Upper lobe of left lung (tissue), 4 donors: ENCODE data around the gene IMMP2L.

Source experiments
- CTCF ChIP-seq, 6 experiments: fragments of 450-650 bp in 4 of 6; fragments of 200-600 bp in 2 of 6; sonication (generic) in 2 of 6; IDR thresholded peaks; one replicate each; pipeline ENCODE4 v1.5.1; 2016 to 2019; ENCODE audit warnings: antibody characterized with exemption in 6 of 6
- EP300 ChIP-seq, 4 donors: sonication (generic); formaldehyde crosslinking; IDR thresholded peaks; one replicate each; pipeline ENCODE4 v1.5.1; 2017; ENCODE audit warnings: antibody characterized with exemption in 4 of 4, control low read depth in 2 of 4
- POLR2A ChIP-seq, 4 donors: fragments of 450-650 bp; IDR thresholded peaks; one replicate each; pipeline ENCODE4 v1.5.1; 2016 to 2017; ENCODE audit warnings: antibody characterized with exemption in 4 of 4, mild to moderate bottlenecking in 2 of 4
- POLR2AphosphoS5 ChIP-seq, 2 donors: sonication (generic); formaldehyde crosslinking; IDR thresholded peaks; one replicate each; pipeline ENCODE4 v1.5.1; 2017; ENCODE audit warnings: antibody characterized with exemption in 2 of 2

GRCh38 chr7:110881721-110882120 is 680.6 kb downstream of the IMMP2L start:
- no peak for TF ChIP-seq POLR2A (IDR thresholded peaks at IDR 0.05)
- TF ChIP-seq CTCF (IDR thresholded peaks at IDR 0.05): no peak
- TF ChIP-seq POLR2AphosphoS5 (IDR thresholded peaks at IDR 0.05): no peak
- no peak for TF ChIP-seq EP300 (IDR thresholded peaks at IDR 0.05)
